Right lobe of liver (tissue), 4 donors: ENCODE data around the gene SCTR.
"Not testable (repeated sequence)": the region's sequence is repeated elsewhere in the genome, so short reads cannot be mapped to it uniquely, and the experiment has no call there.

Experiments used
- POLR2A ChIP-seq: fragments of 450-650 bp; IDR thresholded peaks from one replicate; pipeline ENCODE4 v1.6.1; 2017; ENCODE audit warnings: antibody characterized with exemption, mild to moderate bottlenecking
- TF ChIP-seq, protein P1 (sequence below), 4 donors: fragments of 200-600 bp in 3 of 4; fragments of 450-650 bp in 1 of 4; IDR thresholded peaks; one replicate each; pipeline versions ENCODE4 v1.5.1 to v1.8.0; 2016 to 2022; ENCODE audit warnings: antibody characterized with exemption in 4 of 4, mild to moderate bottlenecking in 2 of 4
- donor health status: DM: no; HTN: no; CAD: no.
- donor health status: DM: no; HTN: no; CAD: no.
- donor health status: DM: no; HTN: yes; CAD: no.

DNA sequence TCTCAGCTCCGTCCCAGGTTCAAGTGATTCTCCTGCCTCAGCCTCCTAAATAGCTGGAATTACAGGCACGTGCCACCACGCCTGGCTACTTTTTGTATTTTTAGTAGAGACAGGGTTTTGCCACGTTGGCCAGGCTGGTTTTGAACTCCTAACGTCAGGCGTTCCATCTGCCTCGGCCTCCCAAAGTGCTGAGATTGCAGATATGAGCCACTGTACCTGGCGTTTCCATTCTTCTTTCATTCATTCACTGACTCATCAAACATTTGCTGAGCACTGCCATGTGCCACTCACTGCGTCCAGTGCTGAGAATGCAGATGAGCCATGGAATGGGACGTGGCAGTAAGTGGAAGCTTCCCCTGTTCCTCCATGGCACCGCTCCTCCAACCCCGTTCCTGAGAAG, 120.7 kb downstream of the SCTR start:
- TF ChIP-seq, protein P1, sequence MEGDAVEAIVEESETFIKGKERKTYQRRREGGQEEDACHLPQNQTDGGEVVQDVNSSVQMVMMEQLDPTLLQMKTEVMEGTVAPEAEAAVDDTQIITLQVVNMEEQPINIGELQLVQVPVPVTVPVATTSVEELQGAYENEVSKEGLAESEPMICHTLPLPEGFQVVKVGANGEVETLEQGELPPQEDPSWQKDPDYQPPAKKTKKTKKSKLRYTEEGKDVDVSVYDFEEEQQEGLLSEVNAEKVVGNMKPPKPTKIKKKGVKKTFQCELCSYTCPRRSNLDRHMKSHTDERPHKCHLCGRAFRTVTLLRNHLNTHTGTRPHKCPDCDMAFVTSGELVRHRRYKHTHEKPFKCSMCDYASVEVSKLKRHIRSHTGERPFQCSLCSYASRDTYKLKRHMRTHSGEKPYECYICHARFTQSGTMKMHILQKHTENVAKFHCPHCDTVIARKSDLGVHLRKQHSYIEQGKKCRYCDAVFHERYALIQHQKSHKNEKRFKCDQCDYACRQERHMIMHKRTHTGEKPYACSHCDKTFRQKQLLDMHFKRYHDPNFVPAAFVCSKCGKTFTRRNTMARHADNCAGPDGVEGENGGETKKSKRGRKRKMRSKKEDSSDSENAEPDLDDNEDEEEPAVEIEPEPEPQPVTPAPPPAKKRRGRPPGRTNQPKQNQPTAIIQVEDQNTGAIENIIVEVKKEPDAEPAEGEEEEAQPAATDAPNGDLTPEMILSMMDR (IDR thresholded peaks at IDR 0.05): not testable (repeated sequence)
- not testable (repeated sequence) for TF ChIP-seq POLR2A
